Neuronal stem cell (in vitro differentiated cells): ENCODE results near the gene MTHFD1L.

ENCODE experiments used
- DNase-seq: peaks from one replicate; pipeline ENCODE4 v3.0.0-alpha.2; 2013; ENCODE audit warnings: low spot score
- H2AFZ ChIP-seq: one replicate; pipeline ENCODE4 v1.6.1; 2013; ENCODE audit warnings: mild to moderate bottlenecking, low read length, inconsistent platforms
- H2AK5ac ChIP-seq: 2 replicates; pipeline ENCODE4 v1.6.1; 2013; ENCODE audit warnings: low read depth, mild to moderate bottlenecking, inconsistent platforms, low read length, moderate library complexity, mixed read lengths
- H2BK120ac ChIP-seq: 2 replicates; pipeline ENCODE4 v1.6.1; 2013; ENCODE audit warnings: low read depth, mild to moderate bottlenecking, inconsistent platforms, low read length, moderate library complexity, mixed read lengths
- H2BK12ac ChIP-seq: one replicate; pipeline ENCODE4 v1.6.1; 2013; ENCODE audit warnings: low read length, inconsistent platforms
- H2BK15ac ChIP-seq: 2 replicates; pipeline ENCODE4 v1.6.1; 2013; ENCODE audit warnings: mild to moderate bottlenecking, low read length, inconsistent platforms, mixed read lengths
- H2BK5ac ChIP-seq: one replicate; pipeline ENCODE4 v1.6.1; 2013; ENCODE audit warnings: inconsistent platforms, mild to moderate bottlenecking, low read length, moderate library complexity
- H3K14ac ChIP-seq: one replicate; pipeline ENCODE4 v1.6.1; 2013; ENCODE audit warnings: low read length, inconsistent platforms
- H3K18ac ChIP-seq: 2 replicates; pipeline ENCODE4 v1.6.1; 2013; ENCODE audit warnings: low read length, inconsistent platforms
- H3K23ac ChIP-seq: 2 replicates; pipeline ENCODE4 v1.6.1; 2013; ENCODE audit warnings: low read depth, mild to moderate bottlenecking, mixed read lengths, low read length, inconsistent platforms; ENCODE audit not compliant: poor library complexity
- H3K27ac ChIP-seq: replicated peaks from 3 replicates; pipeline ENCODE4 v1.5.1; 2013; ENCODE audit warnings: low read length, inconsistent platforms
- H3K27me3 ChIP-seq, 3 experiments: 2 replicates each; pipeline ENCODE4 v1.6.1; 2013; ENCODE audit warnings: low read length in 3 of 3, mild to moderate bottlenecking in 2 of 3, inconsistent platforms in 1 of 3, low read depth in 1 of 3, mixed read lengths in 1 of 3, moderate library complexity in 1 of 3; ENCODE audit not compliant: control insufficient read depth in 3 of 3, insufficient read depth in 3 of 3
- H3K36me3 ChIP-seq, 2 donors: replicated peaks in 1 of 2; 2 replicates each; pipeline ENCODE4 v1.6.1; 2013; ENCODE audit warnings: low read length in 2 of 2; ENCODE audit not compliant: control insufficient read depth in 2 of 2, insufficient read depth in 2 of 2
- H3K4ac ChIP-seq: 2 replicates; pipeline ENCODE4 v1.6.1; 2013; ENCODE audit warnings: inconsistent platforms, mild to moderate bottlenecking, low read length, moderate library complexity
- H3K4me1 ChIP-seq, 2 donors: 1 replicate in 1 of 2; 2 replicates in 1 of 2; pipeline ENCODE4 v1.6.1; 2013; ENCODE audit warnings: low read length in 2 of 2, low read depth in 1 of 2; ENCODE audit not compliant: control insufficient read depth in 2 of 2, insufficient read depth in 1 of 2
- H3K4me2 ChIP-seq: one replicate; pipeline ENCODE4 v1.6.1; 2013; ENCODE audit warnings: mild to moderate bottlenecking, low read length, inconsistent platforms; ENCODE audit not compliant: insufficient read depth, poor library complexity, severe bottlenecking
- H3K4me3 ChIP-seq, 2 donors: 2 replicates each; pipeline ENCODE4 v1.5.1; 2013; ENCODE audit warnings: low read length in 2 of 2, mild to moderate bottlenecking in 2 of 2, inconsistent platforms in 1 of 2, moderate library complexity in 1 of 2
- H3K79me1 ChIP-seq: one replicate; pipeline ENCODE4 v1.6.1; 2013; ENCODE audit warnings: low read depth, mild to moderate bottlenecking, inconsistent platforms, low read length, moderate library complexity
- H3K9ac ChIP-seq: one replicate; pipeline ENCODE4 v1.6.1; 2013; ENCODE audit warnings: mild to moderate bottlenecking, low read depth, low read length, inconsistent platforms; ENCODE audit not compliant: poor library complexity
- H3K9me3 ChIP-seq, 2 donors: replicated peaks in 1 of 2; 2 replicates each; pipeline versions ENCODE3 to v1.6.1; 2013; ENCODE audit warnings: low read length in 2 of 2, mild to moderate bottlenecking in 2 of 2, inconsistent platforms in 1 of 2, low read depth in 1 of 2, mixed read lengths in 1 of 2, moderate library complexity in 1 of 2; ENCODE audit not compliant: control insufficient read depth in 2 of 2, insufficient read depth in 1 of 2
- H4K8ac ChIP-seq: one replicate; pipeline ENCODE4 v1.6.1; 2013; ENCODE audit warnings: low read depth, mild to moderate bottlenecking, inconsistent platforms, low read length, moderate library complexity
- H4K91ac ChIP-seq: one replicate; pipeline ENCODE4 v1.6.1; 2013; ENCODE audit warnings: low read length, low read depth, mild to moderate bottlenecking, inconsistent platforms; ENCODE audit not compliant: poor library complexity
- WGBS, 2 donors: extraction: QIAGEN DNeasy Blood & Tissue Kit; methylation state at CpG; one replicate each; pipeline ENCODE4 v1.1.7; 2013; ENCODE audit warnings: missing lambda C conversion rate in 2 of 2, mixed read lengths in 1 of 2; ENCODE audit not compliant: insufficient read length in 2 of 2, insufficient replicate concordance in 1 of 2; ENCODE audit errors: extremely low coverage in 2 of 2; 5-methylcytosine and 5-hydroxymethylcytosine counted together

Gene MTHFD1L

GRCh38 chr6:151004383-151005024 lies 139.0 kb downstream of the MTHFD1L start:
- Histone ChIP-seq H3K9ac (no peak overlapping the region), H2BK12ac (no peak overlapping the region), H3K23ac (no peak overlapping the region), H3K4me1 (peaks cover 6 to 7% of the 10 kb centered on the region in 2 donors), H2AK5ac (no peak overlapping the region), H3K4ac (no peak overlapping the region), H2BK120ac (no peak overlapping the region), H3K4me3 (no peak overlapping the region), H3K14ac (no peak overlapping the region), H3K4me2 (no peak overlapping the region), H3K27ac (no peak overlapping the region), H2BK15ac (no peak overlapping the region), H3K18ac (no peak overlapping the region), H4K91ac (no peak overlapping the region), H3K9me3 (peaks cover 0 to 3% of the 10 kb centered on the region in 2 donors), H2AFZ (no peak overlapping the region), H2BK5ac (no peak overlapping the region), H3K36me3 (peaks cover 0 to 11% of the 10 kb centered on the region in 2 donors), H3K27me3 (no peaks in the 10 kb centered on the region), H4K8ac (no peak overlapping the region), H3K79me1 (no peaks in the 10 kb centered on the region)
- no CpG with 5 or more reads among the region's 8 CpGs for WGBS, 2 donors
- DNase-seq: no peak

GRCh38 chr6:151005164-151005563 lies 139.7 kb downstream of the MTHFD1L start:
- Histone ChIP-seq H3K14ac (no peak overlapping the region), H3K9ac (no peak overlapping the region)
- no CpG with 5 or more reads among the region's 6 CpGs for WGBS, 2 donors

GRCh38 chr6:151005896-151006632 lies 140.6 kb downstream of the MTHFD1L start:
- Histone ChIP-seq H2AFZ (no peak overlapping the region), H3K4me1 (peaks cover 7 to 8% of the 10 kb centered on the region in 2 donors), H2BK15ac (no peak overlapping the region), H3K27ac (no peak overlapping the region), H3K36me3 (peaks cover 0 to 19% of the 10 kb centered on the region in 2 donors), H2BK12ac (no peak overlapping the region), H3K27me3 (no peaks in the 10 kb centered on the region), H2BK5ac (no peak overlapping the region), H2AK5ac (no peak overlapping the region), H3K14ac (no peak overlapping the region), H3K23ac (no peak overlapping the region), H4K8ac (no peak overlapping the region), H3K9ac (no peak overlapping the region), H3K18ac (no peak overlapping the region), H4K91ac (no peak overlapping the region), H2BK120ac (no peak overlapping the region), H3K4ac (no peak overlapping the region), H3K79me1 (no peaks in the 10 kb centered on the region), H3K4me2 (no peak overlapping the region), H3K9me3 (peaks cover 0 to 3% of the 10 kb centered on the region in 2 donors), H3K4me3 (no peak overlapping the region)
- no peak for DNase-seq
- WGBS, 2 donors: no CpG with 5 or more reads among the region's 13 CpGs

More at GRCh38 chr6:151005164-151005563, 139.7 kb downstream of the MTHFD1L start:
- Histone ChIP-seq H3K9me3 (peaks cover 0 to 3% of the 10 kb centered on the region in 2 donors), H3K4me1 (peaks cover 7 to 8% of the 10 kb centered on the region in 2 donors), H2BK120ac (no peak overlapping the region), H3K23ac (no peak overlapping the region), H2BK12ac (no peak overlapping the region), H4K91ac (no peak overlapping the region), H3K27me3 (no peaks in the 10 kb centered on the region), H2BK15ac (no peak overlapping the region), H3K4me3 (no peak overlapping the region), H3K18ac (no peak overlapping the region), H4K8ac (no peak overlapping the region), H2AK5ac (no peak overlapping the region), H2BK5ac (no peak overlapping the region), H2AFZ (no peak overlapping the region), H3K4ac (no peak overlapping the region), H3K79me1 (no peaks in the 10 kb centered on the region), H3K27ac (no peak overlapping the region), H3K4me2 (no peak overlapping the region), H3K36me3 (peaks cover 0 to 15% of the 10 kb centered on the region in 2 donors)
- DNase-seq: no peak

GRCh38 chr6:151007076-151007475 lies 141.6 kb downstream of the MTHFD1L start:
- H3K79me1 ChIP-seq: no peaks in the 10 kb centered on the region
- no peaks in the 10 kb centered on the region for H3K27me3 ChIP-seq
- H2BK15ac ChIP-seq: no peak overlapping the region
- H3K23ac ChIP-seq: no peak overlapping the region
- DNase-seq: no peak
- H3K9me3 ChIP-seq: peaks cover 0 to 3% of the 10 kb centered on the region in 2 donors
- no peak overlapping the region for H3K4me3 ChIP-seq
- no peak overlapping the region for H2BK120ac ChIP-seq
- no peak overlapping the region for H3K18ac ChIP-seq
- H4K91ac ChIP-seq: no peak overlapping the region
- H3K4ac ChIP-seq: no peak overlapping the region
- H2AK5ac ChIP-seq: no peak overlapping the region
- no peak overlapping the region for H2BK12ac ChIP-seq
- H2AFZ ChIP-seq: no peak overlapping the region
- no CpG with 5 or more reads among the region's 3 CpGs for WGBS, 2 donors
- no peak overlapping the region for H2BK5ac ChIP-seq
- H3K4me2 ChIP-seq: no peak overlapping the region
- no peak overlapping the region for H3K14ac ChIP-seq
- H3K9ac ChIP-seq: no peak overlapping the region
- H4K8ac ChIP-seq: no peak overlapping the region
- H3K4me1 ChIP-seq: peaks cover 7 to 8% of the 10 kb centered on the region in 2 donors
- peaks cover 0 to 27% of the 10 kb centered on the region in 2 donors for H3K36me3 ChIP-seq
- H3K27ac ChIP-seq: no peak overlapping the region
